Loucy (cell line): ENCODE results near the gene PRKAG3.

Source experiments
- CTCF ChIP-seq: fragments of 200-600 bp; sonication (generic); conservative IDR thresholded peaks from 2 replicates; pipeline ENCODE4 v1.5.1; 2014; ENCODE audit warnings: mild to moderate bottlenecking, antibody characterized with exemption, low read length
- EZH2phosphoT487 ChIP-seq: fragments of 200-600 bp; IDR thresholded peaks from 2 replicates; pipeline ENCODE4 v1.6.1; 2018; ENCODE audit warnings: antibody characterized with exemption, mild to moderate bottlenecking, moderate library complexity, borderline replicate concordance

GRCh38 chr2:218824004-218824403 is 7.6 kb downstream of the PRKAG3 start:
- TF ChIP-seq CTCF (no peak), EZH2phosphoT487 (no peak)
